NCI-H524 treated with DMSO at 0.1 percent for 48 hours (cell line): ENCODE results near the gene CERS4.
A peak's percentile ranks its signal among the peaks of the same experiment; 100 is the strongest.
"Not testable (repeated sequence)": the region's sequence is repeated elsewhere in the genome, so short reads cannot be mapped to it uniquely, and the experiment has no call there.

Experiments used
- DNase-seq: peaks from one replicate; lab custom pipeline; 2025; lab: John Stamatoyannopoulos, UW

Gene CERS4

DNA sequence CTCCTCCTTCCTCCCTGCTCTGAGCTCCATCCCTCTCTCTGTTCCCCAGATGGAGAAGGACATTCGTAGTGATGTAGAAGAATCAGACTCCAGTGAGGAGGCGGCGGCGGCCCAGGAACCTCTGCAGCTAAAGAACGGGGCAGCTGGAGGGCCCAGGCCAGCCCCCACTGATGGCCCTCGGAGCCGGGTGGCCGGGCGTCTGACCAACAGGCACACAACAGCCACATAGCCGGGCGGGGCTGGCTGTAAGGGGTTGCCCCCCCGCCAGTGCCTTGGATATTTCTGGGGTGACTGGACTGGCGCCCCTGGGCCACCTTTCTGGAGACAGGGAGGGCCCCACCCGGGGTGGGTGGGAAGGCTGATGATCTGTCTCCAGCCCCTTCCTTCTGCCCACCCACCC lies 52.7 kb downstream of the CERS4 start:
- no peak for DNase-seq

GRCh38 chr19:8262431-8262830 lies 53.3 kb downstream of the CERS4 start:
- no peak for DNase-seq

DNA sequence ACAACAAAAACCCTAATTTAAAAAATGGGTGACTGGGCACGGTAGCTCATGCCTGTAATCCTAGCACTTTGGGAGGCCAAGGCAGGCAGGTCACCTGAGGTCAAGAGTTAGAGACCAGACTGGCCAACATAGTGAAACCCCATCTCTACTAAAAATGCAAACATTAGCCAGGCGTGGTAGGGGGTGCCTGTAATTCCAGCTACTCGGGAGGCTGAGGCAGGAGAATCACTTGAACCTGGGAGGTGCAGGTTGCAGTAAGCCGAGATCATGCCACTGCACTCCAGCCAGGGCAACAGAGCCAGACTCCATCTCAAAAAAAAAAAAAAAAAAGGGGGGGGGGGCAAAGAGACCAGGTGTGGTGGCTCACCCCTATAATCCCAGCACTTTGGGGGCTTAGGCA lies 55.1 kb downstream of the CERS4 start:
- DNase-seq, result not testable (repeated sequence)

DNA sequence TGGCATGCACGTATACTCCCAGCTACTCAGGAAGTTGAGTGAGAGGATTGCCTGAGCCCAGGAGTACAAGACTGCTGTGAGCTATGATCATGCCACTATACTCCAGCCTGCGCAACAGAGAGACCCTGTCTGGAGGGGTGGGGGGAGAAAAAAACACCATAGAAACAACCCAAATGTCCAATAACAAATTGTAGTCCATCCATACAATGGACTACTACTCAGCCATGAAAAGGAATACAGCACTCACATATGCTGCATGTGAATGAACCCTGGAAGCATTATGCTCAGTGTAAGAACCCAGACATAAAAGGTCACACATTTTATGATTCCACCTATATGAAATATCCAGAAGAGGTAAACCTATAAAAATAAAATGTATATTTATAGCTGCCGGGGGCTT lies 56.7 kb downstream of the CERS4 start:
- no peak for DNase-seq

DNA sequence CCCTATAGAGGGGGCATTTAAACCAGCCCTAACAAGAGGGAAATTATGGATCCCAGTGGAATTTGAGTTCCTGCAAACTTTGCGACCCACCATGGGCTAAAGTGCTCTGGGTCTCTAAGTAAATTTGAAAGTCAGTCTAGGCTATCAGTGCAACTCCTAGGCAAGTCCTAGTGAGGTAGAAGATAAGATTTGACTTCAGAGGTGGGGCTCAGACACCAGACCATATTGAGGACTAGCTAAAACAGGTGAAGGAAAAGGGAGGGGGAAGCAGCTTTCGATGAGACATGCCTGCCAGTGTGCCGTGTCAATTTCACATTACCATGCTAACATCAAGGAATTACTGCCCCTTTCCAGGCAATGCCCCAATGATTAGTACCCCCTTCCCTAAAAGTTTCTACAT lies 60.6 kb downstream of the CERS4 start:
- DNase-seq, result no peak

GRCh38 chr19:8276508-8276907 lies 67.3 kb downstream of the CERS4 start:
- not testable (repeated sequence) for DNase-seq

DNA sequence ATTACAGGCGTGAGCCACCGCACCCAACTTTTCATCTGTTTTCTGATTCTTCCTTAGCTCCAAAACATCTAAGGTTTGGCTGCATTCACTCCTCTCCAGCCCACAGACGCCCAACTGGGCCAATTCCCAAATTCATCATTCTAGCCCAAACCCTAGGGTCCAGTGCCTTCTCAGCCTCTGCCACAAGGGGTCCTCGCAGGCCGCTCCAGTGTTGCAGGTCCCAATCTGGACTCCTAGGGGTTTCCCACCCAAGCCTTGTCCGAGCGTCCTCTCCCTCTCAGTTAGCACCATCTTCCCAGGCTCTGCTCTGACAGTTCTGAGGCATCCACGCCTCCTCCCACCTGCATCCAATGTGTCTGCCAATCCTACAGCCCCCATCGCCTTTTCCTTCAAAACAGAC lies 82.2 kb downstream of the CERS4 start:
- not testable (repeated sequence) for DNase-seq

DNA sequence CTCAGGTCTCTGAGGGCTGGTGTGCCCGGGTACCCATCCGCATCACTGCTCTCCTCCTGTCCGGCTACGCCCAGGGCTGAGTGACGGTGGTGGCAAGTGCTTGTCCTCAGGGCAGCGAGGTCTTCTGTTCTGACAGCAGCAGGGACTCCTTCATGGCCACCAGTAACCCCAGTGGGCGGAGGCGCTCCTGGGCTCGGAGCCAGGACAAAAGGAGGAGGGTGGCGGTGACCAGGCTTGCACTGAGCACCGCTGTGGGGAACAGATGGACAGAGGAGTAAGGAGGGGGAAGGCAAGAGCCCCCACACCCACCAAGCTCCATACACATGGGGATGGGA lies 93.2 kb downstream of the CERS4 start:
- DNase-seq, result peak; percentile 70

- no peak for DNase-seq
Observed at GRCh38 chr19:8302734-8303133, 93.6 kb downstream of the CERS4 start.

GRCh38 chr19:8304841-8305621 lies 95.9 kb downstream of the CERS4 start:
- DNase-seq, result no peak

DNA sequence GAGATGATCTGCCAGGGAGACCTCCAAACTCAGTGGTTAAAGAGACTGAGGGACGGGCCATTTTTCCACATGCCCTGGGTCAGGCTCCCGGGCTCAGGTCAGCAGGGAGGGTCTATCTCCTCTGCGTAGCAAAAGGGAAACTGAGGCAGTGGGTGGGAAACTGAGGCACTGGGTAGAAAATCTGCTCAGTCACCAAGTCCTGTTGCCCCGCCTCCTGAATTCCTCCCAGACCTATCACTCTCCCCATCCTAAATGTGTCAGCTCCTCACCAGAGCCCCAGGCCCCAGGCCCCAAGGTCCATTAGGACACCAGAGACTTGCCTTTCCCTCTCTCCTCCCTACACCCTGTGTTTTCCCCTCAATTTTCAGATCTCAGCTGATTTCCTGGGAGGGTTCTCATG lies 96.6 kb downstream of the CERS4 start:
- no peak for DNase-seq

DNA sequence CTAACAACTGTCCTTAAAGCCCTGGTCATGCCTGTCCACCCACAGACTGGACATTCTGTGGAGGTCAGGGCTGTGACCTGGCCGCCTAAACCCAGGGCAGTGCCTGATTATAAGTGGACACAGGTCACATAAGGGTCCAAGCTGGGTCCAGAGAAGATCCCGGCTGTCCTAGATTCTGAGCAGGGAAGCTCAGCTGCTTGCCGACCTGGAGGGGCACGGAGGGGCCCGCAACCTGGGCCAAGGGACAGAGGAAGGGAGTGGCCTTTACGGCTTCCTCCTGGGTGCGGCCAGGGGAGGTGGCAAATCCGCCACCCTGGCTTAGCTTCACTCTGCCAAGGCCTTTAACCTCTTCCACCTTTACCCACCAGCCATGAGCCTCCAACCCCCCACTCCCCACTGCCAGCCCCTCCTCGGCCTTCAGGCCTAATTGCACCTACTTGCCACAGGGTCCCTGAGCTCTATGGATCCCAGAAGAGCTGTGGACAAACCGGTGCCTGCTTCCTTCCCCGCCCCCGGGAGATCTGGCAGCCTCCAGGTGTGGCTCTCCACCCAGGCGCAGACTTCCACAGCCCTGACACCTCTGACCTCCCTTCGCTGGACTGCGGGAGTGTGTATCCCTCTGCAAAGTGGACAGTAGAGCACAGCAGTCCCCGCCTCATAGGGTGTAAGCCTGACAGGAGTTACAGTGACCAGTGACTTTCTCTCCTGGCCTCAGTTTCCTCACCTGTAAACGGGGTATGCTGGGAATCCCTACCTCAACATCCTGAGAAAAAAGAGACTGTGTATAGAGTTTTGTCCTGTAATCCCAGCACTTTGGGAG lies 97.3 kb downstream of the CERS4 start:
- DNase-seq, result no peak

- DNase-seq, result no peak
Observed at GRCh38 chr19:8307400-8307964, 98.3 kb downstream of the CERS4 start.

DNA sequence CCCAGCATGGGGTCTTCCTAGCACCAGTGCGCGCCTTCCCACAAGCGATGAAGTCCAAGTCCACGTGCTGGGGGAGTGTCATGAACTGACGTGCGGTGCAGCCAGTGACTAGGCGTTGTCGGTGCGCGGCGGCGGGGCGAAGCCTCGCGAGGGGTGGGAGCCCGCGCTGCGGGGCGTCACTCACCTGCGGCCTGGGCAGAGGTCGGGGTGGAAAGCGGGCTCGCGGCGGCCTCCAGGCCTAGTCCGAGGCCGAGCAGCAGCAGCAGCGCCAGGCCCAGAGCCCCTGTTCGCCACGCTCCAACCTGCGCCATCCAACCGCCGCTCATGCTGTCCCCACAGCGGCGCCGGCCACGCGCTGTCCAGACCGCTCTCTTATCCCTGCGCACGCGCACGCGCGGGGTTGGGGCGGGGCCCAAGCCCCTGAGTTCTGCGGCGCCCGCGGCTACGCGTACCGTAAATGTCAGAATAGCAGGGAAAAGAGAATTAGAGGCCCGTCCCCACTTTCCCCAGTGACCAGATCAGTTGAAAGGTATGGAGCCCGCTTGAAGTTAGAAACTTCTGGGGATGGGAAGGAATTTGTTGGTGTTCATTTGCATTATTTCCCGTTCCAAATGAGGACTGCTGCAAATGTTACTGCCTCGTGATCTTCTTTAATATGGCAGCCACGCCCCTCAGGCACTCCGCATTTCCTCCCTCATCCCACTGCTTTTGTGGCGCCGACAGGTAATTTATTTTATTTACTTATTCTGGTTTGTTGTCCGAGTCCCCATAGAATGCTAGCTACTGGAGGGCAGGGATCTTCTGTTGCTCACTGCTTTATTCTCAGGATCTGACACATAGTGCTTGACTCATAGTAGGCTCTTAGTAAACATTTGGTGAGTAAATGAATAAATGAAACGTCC lies 99.0 kb downstream of the CERS4 start, which contains the start of gene CD320:
Gene CD320, minus strand, starts transcription at position 394 of the 902 bp plus-strand sequence. Its CDS starts 68 bp downstream, at position 326.
- DNase-seq, result peak; percentile 61

GRCh38 chr19:8308891-8309291 lies 99.7 kb downstream of the CERS4 start:
- DNase-seq, result no peak

- DNase-seq, result no peak
Observed at GRCh38 chr19:8310342-8311055, 101.3 kb downstream of the CERS4 start.

DNA sequence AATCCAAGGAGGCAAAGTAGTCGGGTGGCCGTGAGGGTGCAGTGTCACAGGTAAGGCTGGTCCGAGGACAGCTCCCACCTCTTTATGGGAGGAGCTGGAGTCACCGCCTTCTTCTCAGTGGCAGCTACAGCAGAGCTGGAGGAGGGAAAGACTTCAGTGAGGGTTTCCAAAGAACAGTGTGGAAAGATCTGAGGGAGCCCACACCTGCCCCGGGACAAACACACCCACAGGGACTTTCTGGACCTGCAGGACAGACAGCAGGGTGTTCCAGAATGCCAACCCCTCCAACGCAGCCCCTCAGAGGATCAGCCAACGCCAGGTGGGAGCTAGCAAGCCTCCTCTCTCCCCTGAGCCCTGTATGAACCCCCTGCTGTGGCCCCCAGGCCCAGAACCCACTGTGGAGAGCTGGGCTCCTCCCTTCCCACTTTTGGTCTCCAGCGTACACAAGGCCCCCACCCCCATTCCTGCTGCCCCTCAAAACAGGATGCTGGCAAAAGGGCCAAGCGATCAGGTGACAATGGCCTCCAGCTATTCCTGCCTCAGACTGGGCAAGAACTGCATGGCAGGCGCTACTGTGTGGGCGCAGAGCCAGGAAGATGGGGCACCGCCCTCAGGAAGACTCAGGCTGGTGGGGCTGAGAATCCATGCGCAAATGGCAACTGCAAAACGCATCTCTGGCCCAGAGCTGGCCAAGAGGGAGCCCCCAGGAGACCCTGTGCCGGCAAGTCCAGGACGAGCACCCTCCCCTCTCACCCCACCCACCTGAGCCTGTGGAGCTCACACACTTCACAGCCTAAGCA lies 102.5 kb downstream of the CERS4 start:
- no peak for DNase-seq
